ENCODE data around the gene WDR17. TPM values are rescaled to one million over a fixed set of nuclear protein-coding genes. Genes with fewer than 3 reads are reported as not detected.
A peak's percentile ranks its signal among the peaks of the same experiment; 100 is the strongest.

WDR17 gene
- total RNA-seq, 1 donor from 2014 or later = 1.8 TPM

DNA sequence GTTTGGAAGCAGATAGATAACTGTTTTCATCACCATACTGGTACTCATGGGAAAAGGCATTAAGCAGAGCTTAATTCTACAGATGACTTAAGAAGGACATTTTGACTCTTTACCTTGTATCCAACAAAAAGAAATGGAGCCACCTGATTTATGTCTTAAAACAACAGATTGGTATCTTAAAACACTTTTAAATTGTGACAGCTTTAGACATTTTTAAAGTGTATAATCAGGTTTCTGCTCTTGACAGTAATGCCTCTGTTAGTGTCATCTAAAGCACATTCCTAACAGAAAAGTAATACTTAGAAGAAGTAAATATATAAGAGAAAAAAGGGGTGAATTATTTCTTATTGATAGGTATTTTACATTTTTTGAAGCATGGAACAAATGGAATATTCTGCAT, 73.9 kb downstream of the WDR17 start:
- Mint-ChIP-seq H3K36me3 (ENCODE audit: low read depth, unreplicated experiment) (no peaks in the 10 kb centered on the region), H3K9me3 (ENCODE audit: unreplicated experiment) (no peaks in the 10 kb centered on the region), H3K4me1 (ENCODE audit: low read depth, unreplicated experiment) (peaks cover 5% of the 10 kb centered on the region), H3K27me3 (ENCODE audit: low read depth, unreplicated experiment) (no peaks in the 10 kb centered on the region), H3K4me3 (ENCODE audit: unreplicated experiment) (no peak overlapping the region), H3K27ac (ENCODE audit: unreplicated experiment) (no peak overlapping the region)
- Histone ChIP-seq H4K20me1 (ENCODE audit: insufficient read depth, low read length) (no peaks in the 10 kb centered on the region), H3K4me3 (ENCODE audit: insufficient read depth, low read depth, low read length) (no peak overlapping the region), H3K4me1 (ENCODE audit: insufficient read depth, low read length) (no peaks in the 10 kb centered on the region), H3K27ac (ENCODE audit: low read depth, low read length) (no peak overlapping the region), H3K27me3 (ENCODE audit: insufficient read depth, low read length) (no peaks in the 10 kb centered on the region), H2AFZ (ENCODE audit: low read depth, low read length) (no peak overlapping the region), H3K79me2 (ENCODE audit: insufficient read depth, low read length) (no peaks in the 10 kb centered on the region), H3K36me3 (ENCODE audit: insufficient read depth, low read length) (no peaks in the 10 kb centered on the region), H3K9me3 (ENCODE audit: insufficient read depth, low read depth, low read length) (no peaks in the 10 kb centered on the region), H3K9ac (ENCODE audit: low read length) (no peak overlapping the region), H3K4me2 (ENCODE audit: low read length) (no peak overlapping the region)
- FAIRE-seq (no peak), DNase-seq (ENCODE audit: low read depth) (no peak)
- no peak for TF ChIP-seq EZH2 (IDR thresholded peaks at IDR 0.05; ENCODE audit: insufficient read depth, low read length)
- TF ChIP-seq, protein P1, sequence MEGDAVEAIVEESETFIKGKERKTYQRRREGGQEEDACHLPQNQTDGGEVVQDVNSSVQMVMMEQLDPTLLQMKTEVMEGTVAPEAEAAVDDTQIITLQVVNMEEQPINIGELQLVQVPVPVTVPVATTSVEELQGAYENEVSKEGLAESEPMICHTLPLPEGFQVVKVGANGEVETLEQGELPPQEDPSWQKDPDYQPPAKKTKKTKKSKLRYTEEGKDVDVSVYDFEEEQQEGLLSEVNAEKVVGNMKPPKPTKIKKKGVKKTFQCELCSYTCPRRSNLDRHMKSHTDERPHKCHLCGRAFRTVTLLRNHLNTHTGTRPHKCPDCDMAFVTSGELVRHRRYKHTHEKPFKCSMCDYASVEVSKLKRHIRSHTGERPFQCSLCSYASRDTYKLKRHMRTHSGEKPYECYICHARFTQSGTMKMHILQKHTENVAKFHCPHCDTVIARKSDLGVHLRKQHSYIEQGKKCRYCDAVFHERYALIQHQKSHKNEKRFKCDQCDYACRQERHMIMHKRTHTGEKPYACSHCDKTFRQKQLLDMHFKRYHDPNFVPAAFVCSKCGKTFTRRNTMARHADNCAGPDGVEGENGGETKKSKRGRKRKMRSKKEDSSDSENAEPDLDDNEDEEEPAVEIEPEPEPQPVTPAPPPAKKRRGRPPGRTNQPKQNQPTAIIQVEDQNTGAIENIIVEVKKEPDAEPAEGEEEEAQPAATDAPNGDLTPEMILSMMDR (IDR thresholded peaks at IDR 0.05; ENCODE audit: insufficient read depth, low read depth, low read length) = no peak

DNA sequence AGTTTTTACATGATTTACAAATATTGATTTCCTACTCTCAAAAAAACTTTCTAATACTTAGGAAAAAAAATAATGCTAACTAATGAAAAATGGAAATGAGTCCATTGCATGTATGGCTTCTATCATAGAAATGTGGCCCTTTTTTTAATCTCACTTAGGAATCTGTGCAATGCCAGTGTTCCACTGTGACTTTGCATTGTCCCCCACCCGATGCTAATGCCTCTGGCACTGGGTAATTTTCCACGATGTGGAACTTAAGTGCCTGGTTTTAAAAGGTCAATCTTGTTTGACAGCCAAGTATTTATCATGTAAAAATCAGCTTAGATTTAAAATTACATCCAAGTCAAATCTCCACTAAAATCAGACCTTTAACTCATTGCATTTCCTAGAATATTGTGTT, 76.6 kb downstream of the WDR17 start:
- H3K9me3 ChIP-seq (ENCODE audit: insufficient read depth, low read depth, low read length) = no peaks in the 10 kb centered on the region
- FAIRE-seq (no peak), DNase-seq (ENCODE audit: low read depth) (no peak)
- Mint-ChIP-seq H3K9me3 (ENCODE audit: unreplicated experiment) (no peaks in the 10 kb centered on the region), H3K4me1 (ENCODE audit: low read depth, unreplicated experiment) (peaks cover 5% of the 10 kb centered on the region), H3K4me3 (ENCODE audit: unreplicated experiment) (no peak overlapping the region), H3K27ac (ENCODE audit: unreplicated experiment) (no peak overlapping the region), H3K27me3 (ENCODE audit: low read depth, unreplicated experiment) (no peaks in the 10 kb centered on the region), H3K36me3 (ENCODE audit: low read depth, unreplicated experiment) (no peaks in the 10 kb centered on the region)
- TF ChIP-seq, protein P1 (IDR thresholded peaks at IDR 0.05; ENCODE audit: insufficient read depth, low read depth, low read length) = no peak
- no peak for TF ChIP-seq EZH2 (IDR thresholded peaks at IDR 0.05; ENCODE audit: insufficient read depth, low read length)
- H3K4me1 ChIP-seq (ENCODE audit: insufficient read depth, low read length) = no peaks in the 10 kb centered on the region
- H3K79me2 ChIP-seq (ENCODE audit: insufficient read depth, low read length) = no peaks in the 10 kb centered on the region
- no peak overlapping the region for H3K9ac ChIP-seq (ENCODE audit: low read length)
- H3K36me3 ChIP-seq (ENCODE audit: insufficient read depth, low read length) = no peaks in the 10 kb centered on the region
- H2AFZ ChIP-seq (ENCODE audit: low read depth, low read length) = no peak overlapping the region
- H3K27ac ChIP-seq (ENCODE audit: low read depth, low read length) = no peak overlapping the region
- H3K4me2 ChIP-seq (ENCODE audit: low read length) = no peak overlapping the region
- no peaks in the 10 kb centered on the region for H3K27me3 ChIP-seq (ENCODE audit: insufficient read depth, low read length)
- H4K20me1 ChIP-seq (ENCODE audit: insufficient read depth, low read length) = no peaks in the 10 kb centered on the region
- no peak overlapping the region for H3K4me3 ChIP-seq (ENCODE audit: insufficient read depth, low read depth, low read length)

DNA sequence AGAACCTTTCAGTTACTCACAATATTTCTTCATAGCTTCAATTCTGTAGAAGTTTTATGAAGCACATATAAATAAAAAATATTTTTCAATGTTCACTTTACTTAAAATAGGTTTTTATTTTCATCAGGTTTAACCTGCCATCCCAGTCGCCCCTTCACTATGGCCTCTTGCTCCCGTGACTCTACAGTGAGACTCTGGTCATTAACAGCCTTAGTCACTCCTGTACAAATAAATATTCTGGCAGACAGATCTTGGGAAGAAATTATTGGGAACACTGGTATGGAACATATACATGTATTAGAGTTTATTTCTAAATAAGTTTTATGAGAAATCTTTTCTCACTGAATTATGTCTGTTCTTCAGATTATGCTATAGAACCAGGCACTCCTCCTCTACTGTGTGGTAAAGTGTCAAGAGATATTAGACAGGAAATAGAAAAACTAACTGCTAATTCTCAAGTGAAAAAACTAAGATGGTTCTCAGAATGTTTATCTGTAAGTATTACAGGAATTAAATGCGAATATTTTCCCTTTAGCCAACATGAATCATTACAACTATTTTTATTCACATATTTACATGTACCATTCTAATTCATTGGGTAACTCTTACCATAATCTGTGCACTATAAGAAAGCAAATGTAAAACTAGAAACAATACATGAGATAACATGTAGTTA, 84.2 kb downstream of the WDR17 start:
- H3K27ac ChIP-seq (ENCODE audit: low read depth, low read length) = no peak overlapping the region
- no peak overlapping the region for H3K27ac Mint-ChIP-seq (ENCODE audit: unreplicated experiment)
- H3K9me3 ChIP-seq (ENCODE audit: insufficient read depth, low read depth, low read length) = no peaks in the 10 kb centered on the region
- no peaks in the 10 kb centered on the region for H3K4me1 Mint-ChIP-seq (ENCODE audit: low read depth, unreplicated experiment)
- no peak overlapping the region for H3K4me3 ChIP-seq (ENCODE audit: insufficient read depth, low read depth, low read length)
- no peaks in the 10 kb centered on the region for H3K79me2 ChIP-seq (ENCODE audit: insufficient read depth, low read length)
- no peaks in the 10 kb centered on the region for H3K9me3 Mint-ChIP-seq (ENCODE audit: unreplicated experiment)
- H2AFZ ChIP-seq (ENCODE audit: low read depth, low read length) = peak overlapping the region; percentile 9
- H3K27me3 Mint-ChIP-seq (ENCODE audit: low read depth, unreplicated experiment) = no peaks in the 10 kb centered on the region
- no peak overlapping the region for H3K4me2 ChIP-seq (ENCODE audit: low read length)
- H3K36me3 ChIP-seq (ENCODE audit: insufficient read depth, low read length) = no peaks in the 10 kb centered on the region
- H3K9ac ChIP-seq (ENCODE audit: low read length) = no peak overlapping the region
- H3K4me3 Mint-ChIP-seq (ENCODE audit: unreplicated experiment) = no peak overlapping the region
- no peaks in the 10 kb centered on the region for H3K36me3 Mint-ChIP-seq (ENCODE audit: low read depth, unreplicated experiment)
- TF ChIP-seq, protein P1 (IDR thresholded peaks at IDR 0.05; ENCODE audit: insufficient read depth, low read depth, low read length) = no peak
- no peak for TF ChIP-seq EZH2 (IDR thresholded peaks at IDR 0.05; ENCODE audit: insufficient read depth, low read length)
- FAIRE-seq (no peak), DNase-seq (ENCODE audit: low read depth) (no peak)
- peaks cover 4% of the 10 kb centered on the region for H3K4me1 ChIP-seq (ENCODE audit: insufficient read depth, low read length)
- H4K20me1 ChIP-seq (ENCODE audit: insufficient read depth, low read length) = no peaks in the 10 kb centered on the region
- H3K27me3 ChIP-seq (ENCODE audit: insufficient read depth, low read length) = no peaks in the 10 kb centered on the region
